Suppressor macrophage treated with lipopolysaccharide for 1 hour (primary cell): ENCODE measurements around the gene LRRC30.
A peak's percentile ranks its signal among the peaks of the same experiment; 100 is the strongest.
"Not testable (repeated sequence)": the region's sequence is repeated elsewhere in the genome, so short reads cannot be mapped to it uniquely, and the experiment has no call there.

Experiments used
- DNase-seq, 3 donors: peaks; one replicate each; pipeline ENCODE4 v3.0.0-alpha.2; 2020 to 2022

Gene LRRC30

GRCh38 chr18:7230626-7231349 lies at the start of gene LRRC30:
Gene LRRC30 (plus strand): TSS chr18:7231089. CDS start chr18:7231139, 50 bp downstream.
- DNase-seq, result no peak

GRCh38 chr18:7185701-7186100 lies 45.2 kb upstream of the LRRC30 start:
- DNase-seq, result no peak

DNA sequence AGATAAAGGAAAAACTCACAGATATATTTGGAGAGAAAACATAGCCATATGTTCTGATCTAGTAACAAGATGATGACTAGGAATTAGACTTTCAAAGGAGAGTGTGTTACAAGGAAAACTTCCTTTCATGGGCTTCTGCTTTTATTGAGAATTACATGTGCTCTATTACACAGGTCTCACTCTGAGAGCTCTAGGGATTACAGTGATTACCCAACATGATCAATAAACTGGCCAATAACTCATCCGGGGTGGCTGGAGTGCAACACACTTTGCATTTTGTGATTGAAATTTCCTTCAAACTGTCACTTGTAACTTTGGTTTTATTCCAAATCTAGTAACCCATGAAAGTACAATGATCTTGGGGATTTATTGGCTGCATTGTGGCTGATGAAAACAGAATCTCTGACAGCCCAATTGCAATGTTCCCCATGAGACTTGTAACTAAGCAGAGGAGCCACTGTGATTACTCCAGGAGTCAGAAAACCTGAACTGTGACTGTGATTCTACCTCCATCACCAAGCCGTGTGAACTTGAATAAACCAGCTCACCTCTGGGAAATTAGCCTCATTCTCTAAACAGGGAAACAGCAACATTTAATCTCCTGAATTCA lies 40.2 kb upstream of the LRRC30 start:
- no peak for DNase-seq

DNA sequence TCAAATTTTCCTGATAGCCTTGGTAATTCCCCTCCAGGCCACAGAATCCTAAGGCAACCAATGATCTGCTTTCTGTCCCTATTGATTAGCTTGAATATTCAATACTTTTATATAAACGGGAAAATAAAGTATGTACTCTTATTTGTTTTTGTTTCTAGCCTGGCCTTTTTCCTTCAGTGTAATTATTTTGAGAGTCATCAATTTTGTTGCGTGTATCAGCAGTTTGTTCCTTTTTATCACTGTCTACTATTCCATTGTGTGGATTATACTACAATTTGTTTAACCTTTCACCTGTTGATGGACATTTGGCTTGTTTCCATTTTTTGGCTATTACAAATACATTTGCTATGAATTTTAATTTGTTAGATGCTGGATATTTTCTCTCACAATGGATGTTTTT lies 39.2 kb upstream of the LRRC30 start:
- DNase-seq, result no peak

DNA sequence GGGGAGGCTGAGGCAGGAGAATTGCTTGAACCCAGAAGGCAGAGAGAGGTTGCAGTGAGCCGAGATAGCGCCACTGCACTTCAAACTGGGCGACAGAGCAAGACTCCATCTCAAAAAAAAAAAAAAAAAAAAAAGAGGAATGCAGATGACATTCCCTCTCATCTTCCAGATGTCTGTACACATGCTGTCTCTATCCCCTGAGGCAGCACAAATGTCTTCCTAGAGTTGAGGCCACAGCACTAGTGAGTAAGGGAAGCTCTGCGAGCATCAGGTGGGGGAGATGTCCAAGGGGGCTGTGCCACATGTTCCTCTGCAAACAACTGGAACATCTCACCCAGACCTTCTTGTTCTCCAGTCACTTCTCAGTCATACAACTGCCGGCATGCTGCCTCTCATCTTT lies 35.6 kb upstream of the LRRC30 start:
- DNase-seq, result no peak

DNA sequence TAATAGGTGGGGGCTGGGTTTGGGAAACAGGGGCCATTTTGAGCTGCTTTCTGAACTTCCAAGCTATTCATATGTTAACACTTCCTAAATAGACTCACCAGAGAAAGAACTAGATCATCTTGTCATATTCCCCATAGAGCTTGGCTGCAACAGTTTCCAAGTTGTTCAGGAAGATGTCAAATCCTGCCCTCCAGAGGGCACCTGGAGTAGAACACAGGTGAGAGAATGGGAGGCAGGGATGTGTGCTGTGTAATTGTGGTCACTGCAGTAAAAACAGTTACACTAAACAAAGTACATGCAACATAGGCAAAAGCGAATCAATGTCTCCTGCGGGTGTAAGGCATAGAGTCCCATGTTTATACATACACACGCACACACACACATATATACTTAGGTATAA lies 34.5 kb upstream of the LRRC30 start:
- DNase-seq, result no peak

DNA sequence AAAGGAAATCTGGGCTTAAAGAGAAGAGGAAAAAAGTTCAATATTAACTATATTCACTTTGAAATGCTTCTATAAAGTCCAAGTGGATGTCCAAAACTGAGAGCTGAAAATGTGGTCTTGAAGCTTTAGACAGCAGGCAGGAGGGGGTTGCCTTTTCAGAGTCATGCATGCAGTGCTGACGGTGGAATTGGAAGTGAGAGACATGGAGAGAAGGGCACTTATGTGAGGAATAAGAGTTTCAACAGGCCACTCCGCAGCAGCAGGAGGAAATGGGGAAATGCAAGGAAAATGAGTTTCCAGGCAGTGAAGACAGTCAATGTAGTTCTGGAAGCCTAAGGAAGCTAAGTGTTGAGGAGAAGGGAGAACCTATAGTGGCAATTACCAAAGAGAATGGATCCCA lies 33.0 kb upstream of the LRRC30 start:
- DNase-seq, result no peak

GRCh38 chr18:7198326-7198725 lies 32.6 kb upstream of the LRRC30 start:
- no peak for DNase-seq

- DNase-seq, result no peak
Measured at GRCh38 chr18:7201096-7201495, 29.8 kb upstream of the LRRC30 start.

GRCh38 chr18:7202169-7202568 lies 28.7 kb upstream of the LRRC30 start:
- no peak for DNase-seq

DNA sequence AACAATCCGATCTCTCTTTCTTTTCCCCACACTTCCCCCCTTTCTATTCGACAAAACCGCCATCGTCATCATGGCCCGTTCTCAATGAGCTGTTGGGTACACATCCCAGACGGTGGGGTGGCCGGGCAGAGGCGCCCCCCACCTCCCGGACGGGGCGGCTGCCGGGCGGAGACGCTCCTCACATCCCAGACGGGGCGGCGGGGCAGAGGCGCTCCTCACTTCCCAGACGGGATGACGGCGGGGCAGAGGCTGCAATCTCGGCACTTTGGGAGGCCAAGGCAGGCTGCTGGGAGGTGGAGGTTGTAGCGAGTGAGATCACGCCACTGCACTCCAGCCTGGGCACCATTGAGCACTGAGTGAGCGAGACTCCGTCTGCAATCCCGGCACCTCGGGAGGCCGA lies 27.3 kb upstream of the LRRC30 start:
- DNase-seq, result not testable (repeated sequence)

GRCh38 chr18:7205346-7205745 lies 25.5 kb upstream of the LRRC30 start:
- no peak for DNase-seq

DNA sequence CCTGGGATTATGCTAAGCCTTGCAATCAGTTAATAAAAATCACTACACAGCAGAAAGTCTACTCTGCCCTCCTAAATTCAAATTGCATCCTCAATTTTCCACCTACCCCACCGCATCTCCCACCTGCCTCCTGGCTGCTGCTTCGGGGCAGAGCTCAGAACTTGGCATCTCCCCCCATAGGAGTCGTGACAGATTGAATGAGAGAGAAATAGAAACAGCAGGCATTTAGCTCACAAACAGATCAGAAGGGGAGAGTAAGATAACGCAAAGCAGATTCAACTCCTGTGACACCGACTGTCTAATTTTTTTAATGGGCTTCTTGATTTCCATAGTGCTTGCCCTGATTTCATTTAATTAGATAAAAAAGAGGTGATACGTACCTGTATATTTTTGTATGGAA lies 24.7 kb upstream of the LRRC30 start:
- no peak for DNase-seq

DNA sequence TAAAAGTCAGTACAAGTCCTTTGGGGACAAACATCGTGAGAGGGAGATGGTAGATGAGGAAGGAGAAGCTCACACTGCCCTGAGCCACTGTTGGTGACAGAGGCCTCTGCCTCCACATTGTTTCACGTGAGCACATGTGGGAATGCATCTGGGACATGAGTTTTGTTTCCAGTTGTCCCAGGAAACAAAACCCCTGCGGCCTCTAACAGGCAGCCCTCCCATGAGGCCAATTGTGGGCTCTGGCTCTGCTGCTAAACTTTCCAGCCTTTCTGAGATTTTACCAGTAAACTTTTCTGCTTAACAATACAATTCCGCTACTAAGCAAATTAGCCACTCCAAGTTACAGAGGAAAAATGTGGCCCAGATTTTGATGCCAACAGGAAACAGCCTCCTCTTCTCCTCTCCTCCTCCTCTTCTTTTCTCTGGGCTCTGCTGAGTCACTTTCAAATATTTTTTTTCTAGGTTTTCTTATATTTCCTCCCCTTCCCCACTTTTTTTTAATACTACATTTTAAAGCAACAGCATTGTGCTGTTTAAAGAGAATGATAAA lies 23.4 kb upstream of the LRRC30 start:
- no peak for DNase-seq

- DNase-seq, result peak; percentile 44 to 59 (median 56)
Measured at GRCh38 chr18:7221424-7222155, 9.3 kb upstream of the LRRC30 start.

GRCh38 chr18:7224198-7224597 lies 6.7 kb upstream of the LRRC30 start:
- no peak for DNase-seq

- DNase-seq, result no peak
Measured at GRCh38 chr18:7232218-7232617, 1.3 kb downstream of the LRRC30 start.

GRCh38 chr18:7233134-7233810 lies 2.4 kb downstream of the LRRC30 start:
- no peak for DNase-seq

DNA sequence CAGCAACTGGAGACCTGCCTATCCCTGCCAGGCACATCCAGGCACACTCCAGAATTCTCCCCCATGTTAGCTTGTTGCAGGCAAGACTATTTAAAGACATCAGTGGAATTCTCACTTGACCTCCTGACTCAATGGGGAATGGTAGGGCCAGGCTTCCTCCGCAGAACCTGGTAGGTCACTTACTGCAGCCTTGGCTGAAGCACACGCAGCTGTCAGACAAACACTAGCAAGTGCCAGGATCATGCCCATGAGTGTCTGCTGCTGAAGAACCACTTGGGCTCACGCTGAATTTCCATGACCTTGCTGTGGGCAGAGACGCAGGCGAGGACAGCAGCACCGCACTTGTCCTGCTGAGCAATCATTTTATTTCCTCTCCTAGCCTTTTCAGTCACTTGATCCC lies 3.2 kb downstream of the LRRC30 start:
- no peak for DNase-seq

- no peak for DNase-seq
Measured at GRCh38 chr18:7234956-7235355, 4.1 kb downstream of the LRRC30 start.

GRCh38 chr18:7236072-7236471 lies 5.2 kb downstream of the LRRC30 start:
- DNase-seq, result no peak

DNA sequence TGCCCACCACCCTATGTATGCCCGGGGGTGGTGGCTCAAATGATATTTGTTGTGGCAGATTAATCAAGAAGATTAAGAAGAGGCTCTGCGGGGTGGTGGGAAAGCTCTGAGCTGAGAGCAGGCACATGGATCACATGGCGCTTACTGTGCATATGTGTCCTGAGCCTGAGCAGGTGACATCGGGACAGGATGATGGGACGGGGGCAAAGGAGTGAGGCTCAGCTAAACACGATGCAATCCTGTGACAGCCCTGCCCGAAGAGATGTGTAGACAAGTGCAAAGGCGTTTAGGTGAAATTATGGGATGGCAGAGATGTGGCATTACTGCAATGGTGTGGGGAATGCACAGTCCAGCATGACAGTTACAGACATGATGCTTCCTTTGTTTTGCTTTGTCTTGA lies 6.0 kb downstream of the LRRC30 start:
- no peak for DNase-seq

- DNase-seq, result no peak
Measured at GRCh38 chr18:7237673-7238272, 6.9 kb downstream of the LRRC30 start.
